GM10248 (cell line): ENCODE results near the gene MBNL3.

Source experiments
- CTCF ChIA-PET: fragments of 300-600 bp; sonication (Branson Sonifier 250); formaldehyde crosslinking; extraction: SDS; loops from one replicate; lab custom pipeline; 2021; ENCODE audit warnings: antibody characterized with exemption; lab: Yijun Ruan, JAX
- POLR2A ChIA-PET: fragments of 350-650 bp; sonication (Branson Sonifier 250); formaldehyde crosslinking; extraction: SDS; loops from one replicate; lab custom pipeline; 2020; ENCODE audit warnings: antibody characterized with exemption; lab: Yijun Ruan, JAX
- DNase-seq: peaks from one replicate; pipeline ENCODE4 v3.0.0; 2012; ENCODE audit errors: extremely low spot score
- CTCF ChIP-seq: IDR thresholded peaks from 2 replicates; pipeline ENCODE4 v1.5.1; 2012; ENCODE audit warnings: mild to moderate bottlenecking, low read depth; ENCODE audit errors: extremely low read depth, missing control alignments, control extremely low read depth

MBNL3 gene

GRCh38 chrX:132433551-132433950 lies 55.3 kb downstream of the MBNL3 start:
- ChIA-PET CTCF (no interaction called here), POLR2A (no interaction called here)
- no peak for TF ChIP-seq CTCF
- DNase-seq, result no peak

GRCh38 chrX:132433001-132433400 lies 55.8 kb downstream of the MBNL3 start:
- no peak for TF ChIP-seq CTCF
- DNase-seq, result no peak
- ChIA-PET CTCF (interaction anchor here (1.1 kb wide), 1 partner anchor 10 kb away, joined by 3 read pairs; no protein-coding TSS in a partner anchor), POLR2A (interaction anchor here (0.6 kb wide), 1 partner anchor 11 kb away, joined by 3 read pairs; no protein-coding TSS in a partner anchor)

GRCh38 chrX:132428896-132429295 lies 59.9 kb downstream of the MBNL3 start:
- POLR2A ChIA-PET, result no interaction called here
- CTCF ChIA-PET, result no interaction called here
- no peak for DNase-seq
- TF ChIP-seq CTCF, result no peak

GRCh38 chrX:132426695-132427281 lies 62.0 kb downstream of the MBNL3 start:
- no peak for DNase-seq
- ChIA-PET POLR2A (no interaction called here), CTCF (interaction anchor here (1.3 kb wide), 1 partner anchor 14 kb away, joined by 4 read pairs; no protein-coding TSS in a partner anchor)
- TF ChIP-seq CTCF, result no peak

- no peak for TF ChIP-seq CTCF
- CTCF ChIA-PET, result interaction anchor here (1.0 kb wide), 1 partner anchor 60 kb away, joined by 3 read pairs; no protein-coding TSS in a partner anchor
- DNase-seq, result no peak
- POLR2A ChIA-PET, result no interaction called here
Observed at GRCh38 chrX:132425744-132426318, 63.0 kb downstream of the MBNL3 start.

GRCh38 chrX:132423323-132423722 lies 65.5 kb downstream of the MBNL3 start:
- CTCF ChIA-PET, result interaction anchor here (1.0 kb wide), 1 partner anchor 9 kb away, joined by 3 read pairs; no protein-coding TSS in a partner anchor

More at GRCh38 chrX:132423323-132423722, 65.5 kb downstream of the MBNL3 start:
- DNase-seq, result no peak
- POLR2A ChIA-PET, result no interaction called here
- no peak for TF ChIP-seq CTCF
